MCF 10A (cell line): ENCODE measurements around the gene SCARF2. TPM values are rescaled to one million over a fixed set of nuclear protein-coding genes. Genes with fewer than 3 reads are reported as not detected.

Experiments
- BruUV-seq: library from RNA; stranded (reverse); fragments of 400-500 nt; replicated peaks from 2 replicates; lab custom pipeline; 2021; lab: Mats Ljungman, UMichigan
- CTCF ChIA-PET: fragments of 300-600 bp; sonication (Branson Sonifier 250); formaldehyde crosslinking; extraction: SDS; loops from one replicate; lab custom pipeline; 2021; ENCODE audit warnings: antibody characterized with exemption, inconsistent platforms; lab: Yijun Ruan, JAX
- POLR2A ChIA-PET: fragments of 300-600, 350-650 bp; sonication (Branson Sonifier 250); formaldehyde crosslinking; extraction: SDS; loops from one replicate; lab custom pipeline; 2020; ENCODE audit warnings: antibody characterized with exemption, inconsistent platforms; lab: Yijun Ruan, JAX
- DNase-seq: peaks from one replicate; pipeline ENCODE4 v3.0.0-alpha.2; 2018; ENCODE audit not compliant: unreplicated experiment
- H3K27ac Mint-ChIP-seq: one replicate; pipeline ENCODE4 v1.8.0; 2022; ENCODE audit warnings: mild to moderate bottlenecking, low read depth, mixed read lengths; ENCODE audit not compliant: unreplicated experiment
- H3K27me3 Mint-ChIP-seq: one replicate; pipeline ENCODE4 v1.8.0; 2022; ENCODE audit warnings: mixed read lengths; ENCODE audit not compliant: insufficient read depth, unreplicated experiment
- H3K36me3 Mint-ChIP-seq: one replicate; pipeline ENCODE4 v1.8.0; 2022; ENCODE audit warnings: mild to moderate bottlenecking, moderate library complexity, mixed read lengths; ENCODE audit not compliant: insufficient read depth, unreplicated experiment
- H3K4me1 Mint-ChIP-seq: one replicate; pipeline ENCODE4 v1.8.0; 2022; ENCODE audit warnings: mixed read lengths; ENCODE audit not compliant: insufficient read depth, unreplicated experiment
- H3K4me3 Mint-ChIP-seq: one replicate; pipeline ENCODE4 v1.8.0; 2022; ENCODE audit warnings: mild to moderate bottlenecking, moderate library complexity, mixed read lengths; ENCODE audit not compliant: unreplicated experiment
- H3K9me3 Mint-ChIP-seq: one replicate; pipeline ENCODE4 v1.8.0; 2022; ENCODE audit warnings: mixed read lengths; ENCODE audit not compliant: unreplicated experiment
- intact Hi-C: fragments of 100-400 bp; cut with micrococcal nuclease; formaldehyde crosslinking; loops from 2 replicates; pipeline ENCODE4 v1.14.1; 2022
- total RNA-seq: library from RNA; stranded (reverse); gene quantifications from 2 replicates; pipeline ENCODE4 v1.2.3, GENCODE V29; 2022
- TF ChIP-seq, protein P1 (sequence below): fragments of 200-600 bp; IDR thresholded peaks from one replicate; pipeline ENCODE4 v1.8.0; 2022; ENCODE audit warnings: antibody characterized with exemption, mild to moderate bottlenecking; ENCODE audit not compliant: unreplicated experiment

SCARF2 gene
- total RNA-seq, 1 experiment from 2014 or later: 0.35 TPM

DNA sequence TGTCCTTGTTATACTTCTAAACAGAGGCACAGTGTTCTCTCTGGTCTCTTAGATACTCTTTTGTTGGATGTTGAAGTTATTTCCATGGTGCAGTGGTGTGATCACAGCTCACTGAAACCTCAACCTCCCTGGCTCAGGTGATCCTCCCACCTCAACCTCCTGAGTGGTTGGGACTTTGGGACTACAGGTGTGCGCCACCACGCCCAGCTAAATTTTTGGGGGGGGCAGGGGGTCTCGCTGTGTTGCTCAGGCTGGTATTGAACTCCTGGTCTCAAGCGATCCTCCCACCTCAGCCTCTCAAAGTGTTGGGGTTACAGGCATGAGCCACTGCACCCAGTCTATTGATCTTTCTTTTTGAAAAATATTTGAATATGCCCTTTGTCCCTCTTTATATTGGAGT, 28.7 kb downstream of the SCARF2 start:
- peaks cover 15% of the 10 kb centered on the region for H3K36me3 Mint-ChIP-seq
- H3K9me3 Mint-ChIP-seq: no peaks in the 10 kb centered on the region
- ChIA-PET CTCF (interaction anchor here (2.4 kb wide), 1 partner anchor 10 kb away, joined by 11 read pairs; no protein-coding TSS in a partner anchor), POLR2A (interaction anchor here (1.6 kb wide), 1 partner anchor 15 kb away, joined by 6 read pairs; the partner anchor contains the start of gene ZNF74)
- no peaks in the 10 kb centered on the region for H3K4me1 Mint-ChIP-seq
- H3K27ac Mint-ChIP-seq: no peak overlapping the region
- DNase-seq: no peak
- no TSS peak for BruUV-seq
- no peak overlapping the region for H3K4me3 Mint-ChIP-seq
- no peaks in the 10 kb centered on the region for H3K27me3 Mint-ChIP-seq
- TF ChIP-seq, protein P1, sequence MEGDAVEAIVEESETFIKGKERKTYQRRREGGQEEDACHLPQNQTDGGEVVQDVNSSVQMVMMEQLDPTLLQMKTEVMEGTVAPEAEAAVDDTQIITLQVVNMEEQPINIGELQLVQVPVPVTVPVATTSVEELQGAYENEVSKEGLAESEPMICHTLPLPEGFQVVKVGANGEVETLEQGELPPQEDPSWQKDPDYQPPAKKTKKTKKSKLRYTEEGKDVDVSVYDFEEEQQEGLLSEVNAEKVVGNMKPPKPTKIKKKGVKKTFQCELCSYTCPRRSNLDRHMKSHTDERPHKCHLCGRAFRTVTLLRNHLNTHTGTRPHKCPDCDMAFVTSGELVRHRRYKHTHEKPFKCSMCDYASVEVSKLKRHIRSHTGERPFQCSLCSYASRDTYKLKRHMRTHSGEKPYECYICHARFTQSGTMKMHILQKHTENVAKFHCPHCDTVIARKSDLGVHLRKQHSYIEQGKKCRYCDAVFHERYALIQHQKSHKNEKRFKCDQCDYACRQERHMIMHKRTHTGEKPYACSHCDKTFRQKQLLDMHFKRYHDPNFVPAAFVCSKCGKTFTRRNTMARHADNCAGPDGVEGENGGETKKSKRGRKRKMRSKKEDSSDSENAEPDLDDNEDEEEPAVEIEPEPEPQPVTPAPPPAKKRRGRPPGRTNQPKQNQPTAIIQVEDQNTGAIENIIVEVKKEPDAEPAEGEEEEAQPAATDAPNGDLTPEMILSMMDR: no peak
- intact Hi-C loops: no loop called here

DNA sequence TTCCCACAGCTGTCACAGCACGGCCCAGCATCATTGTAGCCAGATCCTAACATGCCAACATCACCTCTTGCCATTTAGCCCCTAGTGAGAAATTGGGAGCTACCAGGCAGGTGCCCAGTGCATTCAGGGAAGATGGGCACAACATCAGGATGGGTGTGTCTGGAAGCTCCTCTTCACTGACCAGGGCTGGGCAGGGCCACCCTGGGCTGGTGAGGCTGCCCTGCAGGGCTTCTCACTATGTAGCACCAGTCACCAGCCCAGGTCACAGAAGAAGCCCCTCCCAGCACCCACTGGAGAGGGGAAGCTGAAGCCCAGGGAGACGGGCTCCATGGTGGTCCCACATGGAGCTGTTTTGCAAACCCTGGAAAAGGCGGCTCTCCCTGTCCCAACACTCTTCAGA, 29.8 kb downstream of the SCARF2 start:
- POLR2A ChIA-PET: interaction anchor here (1.6 kb wide), 1 partner anchor 14 kb away, joined by 6 read pairs; the partner anchor contains the start of gene ZNF74
- Mint-ChIP-seq H3K27ac (no peak overlapping the region), H3K27me3 (no peaks in the 10 kb centered on the region), H3K4me3 (no peak overlapping the region), H3K4me1 (no peaks in the 10 kb centered on the region), H3K36me3 (peaks cover 15% of the 10 kb centered on the region), H3K9me3 (no peaks in the 10 kb centered on the region)
- TF ChIP-seq, protein P1: no peak
- no TSS peak for BruUV-seq
- CTCF ChIA-PET: interaction anchor here (0.7 to 2.4 kb wide), 3 partner anchors 11 to 266 kb away, joined by 3 to 11 read pairs (median 4); no protein-coding TSS in a partner anchor
- intact Hi-C loops: no loop called here
- DNase-seq: no peak

DNA sequence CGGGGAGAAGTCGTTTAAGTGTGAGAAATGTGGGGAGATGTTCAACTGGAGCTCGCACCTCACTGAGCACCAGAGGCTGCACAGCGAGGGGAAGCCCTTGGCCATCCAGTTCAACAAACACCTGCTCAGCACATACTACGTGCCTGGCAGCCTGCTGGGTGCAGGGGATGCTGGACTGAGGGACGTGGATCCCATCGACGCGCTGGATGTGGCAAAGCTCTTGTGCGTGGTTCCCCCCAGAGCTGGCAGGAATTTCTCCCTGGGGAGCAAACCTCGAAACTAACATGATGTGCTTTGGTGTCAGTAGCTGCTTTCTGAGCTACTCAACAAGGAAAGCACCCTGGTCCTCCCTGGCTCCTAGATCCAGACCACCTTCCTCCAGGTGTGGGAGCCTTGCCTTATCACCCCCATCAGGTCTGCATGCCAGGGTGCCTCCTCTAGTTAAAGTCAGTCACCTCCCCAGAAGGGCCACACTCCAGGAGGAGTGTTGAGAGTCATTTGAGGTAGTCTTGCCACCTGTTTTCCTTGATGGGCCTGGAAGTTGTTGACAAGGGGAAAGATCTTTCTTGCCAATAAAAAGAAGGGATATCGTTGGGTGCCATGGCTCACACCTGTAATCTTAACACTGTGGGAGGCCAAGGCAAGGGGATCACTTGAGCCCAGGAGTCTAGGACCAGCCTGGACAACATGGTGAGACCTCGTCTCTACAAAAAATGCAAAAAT, 30.8 kb downstream of the SCARF2 start:
- Mint-ChIP-seq H3K9me3 (no peaks in the 10 kb centered on the region), H3K36me3 (peaks cover 15% of the 10 kb centered on the region), H3K27ac (no peak overlapping the region), H3K4me3 (no peak overlapping the region), H3K27me3 (no peaks in the 10 kb centered on the region), H3K4me1 (no peaks in the 10 kb centered on the region)
- intact Hi-C loops: no loop called here
- DNase-seq: no peak
- TF ChIP-seq, protein P1: no peak
- POLR2A ChIA-PET: interaction anchor here (1.1 kb wide), 1 partner anchor 18 kb away, joined by 4 read pairs; no protein-coding TSS in a partner anchor
- CTCF ChIA-PET: interaction anchor here (0.7 kb wide), 2 partner anchors 89 to 267 kb away, joined by 3 to 4 read pairs; no protein-coding TSS in a partner anchor
- no TSS peak for BruUV-seq

DNA sequence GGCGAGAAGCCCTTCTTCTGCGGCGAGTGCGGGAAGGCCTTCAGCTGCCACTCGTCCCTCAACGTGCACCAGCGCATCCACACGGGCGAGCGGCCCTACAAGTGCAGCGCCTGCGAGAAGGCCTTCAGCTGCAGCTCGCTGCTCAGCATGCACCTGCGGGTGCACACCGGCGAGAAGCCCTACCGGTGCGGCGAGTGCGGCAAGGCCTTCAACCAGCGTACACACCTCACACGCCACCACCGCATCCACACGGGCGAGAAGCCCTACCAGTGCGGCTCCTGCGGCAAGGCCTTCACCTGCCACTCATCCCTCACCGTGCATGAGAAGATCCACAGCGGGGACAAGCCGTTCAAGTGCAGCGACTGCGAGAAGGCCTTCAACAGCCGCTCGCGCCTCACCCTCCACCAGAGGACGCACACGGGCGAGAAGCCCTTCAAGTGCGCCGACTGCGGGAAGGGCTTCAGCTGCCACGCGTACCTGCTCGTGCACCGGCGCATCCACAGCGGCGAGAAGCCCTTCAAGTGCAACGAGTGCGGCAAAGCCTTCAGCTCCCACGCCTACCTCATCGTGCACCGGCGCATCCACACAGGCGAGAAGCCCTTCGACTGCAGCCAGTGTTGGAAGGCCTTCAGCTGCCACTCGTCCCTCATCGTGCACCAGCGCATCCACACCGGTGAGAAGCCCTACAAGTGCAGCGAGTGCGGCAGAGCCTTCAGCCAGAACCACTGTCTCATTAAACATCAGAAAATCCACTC, 31.5 kb downstream of the SCARF2 start:
- CTCF ChIA-PET: interaction anchor here (0.7 kb wide), 1 partner anchor 88 kb away, joined by 4 read pairs; no protein-coding TSS in a partner anchor
- no TSS peak for BruUV-seq

More for the DNA sequence above, 31.5 kb downstream of the SCARF2 start:
- H3K9me3 Mint-ChIP-seq: no peaks in the 10 kb centered on the region
- no peak overlapping the region for H3K27ac Mint-ChIP-seq
- intact Hi-C loops: no loop called here
- H3K36me3 Mint-ChIP-seq: peaks cover 15% of the 10 kb centered on the region
- H3K4me1 Mint-ChIP-seq: no peaks in the 10 kb centered on the region
- POLR2A ChIA-PET: interaction anchor here (1.1 kb wide), 1 partner anchor 17 kb away, joined by 4 read pairs; no protein-coding TSS in a partner anchor
- H3K27me3 Mint-ChIP-seq: no peaks in the 10 kb centered on the region
- H3K4me3 Mint-ChIP-seq: no peak overlapping the region
- TF ChIP-seq, protein P1: no peak
- DNase-seq: no peak
